KMS-11 (cell line): ENCODE data around the gene TAOK3.
"Not testable (repeated sequence)": the region's sequence is repeated elsewhere in the genome, so short reads cannot be mapped to it uniquely, and the experiment has no call there.

Experiments used
- H2AFZ ChIP-seq: fragments of 200-600 bp; sonication (generic); 2 replicates; pipeline ENCODE4 v1.6.1; 2016; ENCODE audit warnings: antibody characterized with exemption, mixed run types, low read depth
- H3K27ac ChIP-seq: fragments of 200-600 bp; sonication (generic); 2 replicates; pipeline ENCODE4 v1.6.1; 2016; ENCODE audit warnings: mild to moderate bottlenecking, mixed run types
- H3K27me3 ChIP-seq: fragments of 200-600 bp; sonication (generic); 2 replicates; pipeline ENCODE4 v1.6.1; 2017; ENCODE audit warnings: mild to moderate bottlenecking, low read depth, mixed run types, moderate library complexity; ENCODE audit not compliant: insufficient read depth
- H3K36me3 ChIP-seq: fragments of 200-600 bp; sonication (generic); 2 replicates; pipeline ENCODE4 v1.6.1; 2017; ENCODE audit warnings: mild to moderate bottlenecking, mixed run types; ENCODE audit not compliant: insufficient read depth
- H3K4me1 ChIP-seq: fragments of 200-600 bp; sonication (generic); 2 replicates; pipeline ENCODE4 v1.6.1; 2016; ENCODE audit warnings: mild to moderate bottlenecking, low read depth, mixed run types; ENCODE audit not compliant: poor library complexity, severe bottlenecking
- H3K4me2 ChIP-seq: fragments of 200-600 bp; sonication (generic); 2 replicates; pipeline ENCODE4 v1.7.0; 2016; ENCODE audit warnings: mild to moderate bottlenecking, mixed run types
- H3K4me3 ChIP-seq: fragments of 200-600 bp; sonication (generic); IDR thresholded peaks from 2 replicates; pipeline ENCODE4 v1.6.1; 2017; ENCODE audit warnings: low read depth, low read length, mixed read lengths; ENCODE audit not compliant: insufficient read depth
- H3K79me2 ChIP-seq: fragments of 200-600 bp; sonication (generic); 2 replicates; pipeline ENCODE4 v1.6.1; 2016; ENCODE audit warnings: low read depth, mixed run types; ENCODE audit not compliant: insufficient read depth
- H3K9ac ChIP-seq: fragments of 200-600 bp; sonication (generic); 2 replicates; pipeline ENCODE4 v1.6.1; 2016; ENCODE audit warnings: mild to moderate bottlenecking, mixed run types
- H4K20me1 ChIP-seq: fragments of 200-600 bp; sonication (generic); 2 replicates; pipeline ENCODE4 v1.6.1; 2016; ENCODE audit warnings: mild to moderate bottlenecking, mixed run types; ENCODE audit not compliant: insufficient read depth
- TF ChIP-seq, protein P1 (sequence below): fragments of 200-600 bp; sonication (generic); conservative IDR thresholded peaks from 2 replicates; pipeline ENCODE4 v1.6.1; 2017; ENCODE audit warnings: low read depth, mild to moderate bottlenecking, antibody characterized with exemption, low read length, moderate library complexity, mixed read lengths

TAOK3 gene

GRCh38 chr12:118136559-118137003 lies 236.1 kb downstream of the TAOK3 start:
- Histone ChIP-seq H3K36me3 (no peaks in the 10 kb centered on the region; the same call in 1 of the 2 replicates), H2AFZ (peak overlapping the region; percentile 52; the same call in 1 of the 2 replicates), H3K27me3 (no peaks in the 10 kb centered on the region), H3K4me3 (no peak overlapping the region), H3K79me2 (peaks cover 20% of the 10 kb centered on the region), H3K27ac (peak overlapping the region; percentile 28; the same call in 1 of the 2 replicates), H3K4me2 (peak overlapping the region; percentile 63), H4K20me1 (no peaks in the 10 kb centered on the region), H3K4me1 (peaks cover 36% of the 10 kb centered on the region), H3K9ac (peak overlapping the region; percentile 73)
- TF ChIP-seq, protein P1, sequence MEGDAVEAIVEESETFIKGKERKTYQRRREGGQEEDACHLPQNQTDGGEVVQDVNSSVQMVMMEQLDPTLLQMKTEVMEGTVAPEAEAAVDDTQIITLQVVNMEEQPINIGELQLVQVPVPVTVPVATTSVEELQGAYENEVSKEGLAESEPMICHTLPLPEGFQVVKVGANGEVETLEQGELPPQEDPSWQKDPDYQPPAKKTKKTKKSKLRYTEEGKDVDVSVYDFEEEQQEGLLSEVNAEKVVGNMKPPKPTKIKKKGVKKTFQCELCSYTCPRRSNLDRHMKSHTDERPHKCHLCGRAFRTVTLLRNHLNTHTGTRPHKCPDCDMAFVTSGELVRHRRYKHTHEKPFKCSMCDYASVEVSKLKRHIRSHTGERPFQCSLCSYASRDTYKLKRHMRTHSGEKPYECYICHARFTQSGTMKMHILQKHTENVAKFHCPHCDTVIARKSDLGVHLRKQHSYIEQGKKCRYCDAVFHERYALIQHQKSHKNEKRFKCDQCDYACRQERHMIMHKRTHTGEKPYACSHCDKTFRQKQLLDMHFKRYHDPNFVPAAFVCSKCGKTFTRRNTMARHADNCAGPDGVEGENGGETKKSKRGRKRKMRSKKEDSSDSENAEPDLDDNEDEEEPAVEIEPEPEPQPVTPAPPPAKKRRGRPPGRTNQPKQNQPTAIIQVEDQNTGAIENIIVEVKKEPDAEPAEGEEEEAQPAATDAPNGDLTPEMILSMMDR: no peak

GRCh38 chr12:118135788-118136558 lies 236.7 kb downstream of the TAOK3 start, which contains the start of gene PEBP1:
TSS of gene PEBP1 (plus strand) at chr12:118136124. CDS start at chr12:118136210, 86 bp downstream.
- Histone ChIP-seq H3K79me2 (peaks cover 20% of the 10 kb centered on the region), H3K4me2 (peak within 1 kb of the TSS; percentile 63), H3K4me1 (peaks cover 42% of the 10 kb centered on the region), H3K4me3 (no peak within 1 kb of the TSS), H2AFZ (peak within 1 kb of the TSS; percentile 52; the same call in 1 of the 2 replicates), H3K9ac (peak within 1 kb of the TSS; percentile 73), H4K20me1 (no peaks in the 10 kb centered on the region), H3K36me3 (no peaks in the 10 kb centered on the region; the same call in 1 of the 2 replicates), H3K27ac (peak within 1 kb of the TSS; percentile 29; the same call in 1 of the 2 replicates), H3K27me3 (no peaks in the 10 kb centered on the region)
- TF ChIP-seq, protein P1: no peak

DNA sequence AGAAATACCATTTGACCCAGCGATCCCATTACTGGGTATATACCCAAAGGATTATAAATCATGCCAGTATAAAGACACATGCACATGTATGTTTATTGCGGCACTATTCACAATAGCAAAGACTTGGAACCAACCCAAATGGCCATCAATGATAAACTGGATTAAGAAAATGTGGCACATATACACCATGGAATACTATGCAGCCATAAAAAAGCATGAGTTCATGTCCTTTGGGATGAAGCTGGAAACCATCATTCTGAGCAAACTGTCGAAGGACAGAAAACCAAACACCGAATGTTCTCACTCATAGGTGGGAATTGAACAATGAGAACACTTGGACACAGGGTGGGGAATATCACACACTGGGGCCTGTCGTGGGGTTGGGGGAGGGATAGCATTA lies 243.3 kb downstream of the TAOK3 start:
- H3K4me2 ChIP-seq, H3K27me3 ChIP-seq, H3K79me2 ChIP-seq, H3K4me3 ChIP-seq, H2AFZ ChIP-seq, H3K27ac ChIP-seq, H3K9ac ChIP-seq, H4K20me1 ChIP-seq, H3K36me3 ChIP-seq: not testable (repeated sequence)
- H3K4me1 ChIP-seq: peaks cover 34% of the 10 kb centered on the region

DNA sequence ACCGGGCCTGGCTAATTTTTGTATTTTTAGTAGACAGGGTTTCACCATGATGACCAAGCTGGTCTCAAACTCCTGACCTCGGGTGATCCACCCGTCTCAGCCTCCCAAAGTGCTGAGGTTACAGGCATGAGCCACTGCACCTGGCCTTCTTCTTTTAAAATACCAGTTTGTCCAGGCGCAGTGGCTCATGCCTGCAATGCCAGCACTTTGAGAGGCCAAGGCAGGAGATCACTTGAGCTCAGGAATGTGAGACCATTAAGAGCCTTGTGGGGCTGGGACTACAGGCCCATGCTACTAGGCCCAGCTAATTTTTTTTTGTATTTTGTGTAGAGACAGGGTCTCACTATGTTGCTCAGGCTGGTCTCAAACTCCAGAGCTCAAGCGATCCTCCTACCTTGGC lies 244.8 kb downstream of the TAOK3 start:
- Histone ChIP-seq H3K27ac (no peak overlapping the region), H3K36me3 (no peaks in the 10 kb centered on the region), H3K4me2 (no peak overlapping the region), H4K20me1 (no peaks in the 10 kb centered on the region), H3K9ac (no peak overlapping the region), H3K27me3 (no peaks in the 10 kb centered on the region), H3K4me3 (no peak overlapping the region), H2AFZ (no peak overlapping the region), H3K4me1 (peaks cover 19% of the 10 kb centered on the region), H3K79me2 (no peaks in the 10 kb centered on the region)
- TF ChIP-seq, protein P1: no peak
